Coronary artery (tissue), 2 donors: Measurements from ENCODE around the gene PLA2G4B.

Experiments used
- DNase-seq: peaks from one replicate; pipeline ENCODE4 v3.0.0-alpha.2; 2017; ENCODE audit warnings: low spot score
- H3K27ac ChIP-seq, 2 donors: fragments of 200-600 bp; sonication (generic); one replicate each; pipeline ENCODE4 v1.5.1; 2016 to 2019
- H3K4me3 ChIP-seq: fragments of 200-600 bp; sonication (generic); 2 replicates; pipeline ENCODE4 v1.5.1; 2016; ENCODE audit warnings: mild to moderate bottlenecking, moderate library complexity
- TF ChIP-seq, protein P1 (sequence below): fragments of 200-600 bp; sonication (generic); IDR thresholded peaks from one replicate; pipeline ENCODE4 v1.5.1; 2019; ENCODE audit warnings: antibody characterized with exemption

The PLA2G4B gene

DNA sequence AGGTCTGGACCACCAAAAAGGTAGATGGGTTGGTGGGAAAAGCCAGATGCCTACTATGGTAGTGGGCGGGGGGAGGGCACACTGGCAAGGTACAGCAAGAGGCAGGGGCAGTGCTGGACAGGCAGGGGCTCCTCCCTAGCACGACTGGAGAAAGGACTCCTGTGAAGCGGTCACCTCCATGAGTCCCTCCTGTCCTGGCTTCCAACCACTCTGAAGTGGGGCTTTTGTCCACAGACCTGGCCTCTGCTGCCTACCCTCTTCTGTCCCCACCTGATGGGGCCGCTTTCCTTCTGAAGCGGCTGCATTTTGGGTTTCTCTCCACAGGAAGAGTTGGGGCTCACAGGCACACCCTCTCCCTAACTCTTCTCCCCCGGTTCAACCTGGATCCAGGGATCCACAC lies 57.9 kb downstream of the PLA2G4B start:
- no peak overlapping the region for H3K4me3 ChIP-seq
- no peak for DNase-seq
- H3K27ac ChIP-seq = no peak overlapping the region
- TF ChIP-seq, protein P1, sequence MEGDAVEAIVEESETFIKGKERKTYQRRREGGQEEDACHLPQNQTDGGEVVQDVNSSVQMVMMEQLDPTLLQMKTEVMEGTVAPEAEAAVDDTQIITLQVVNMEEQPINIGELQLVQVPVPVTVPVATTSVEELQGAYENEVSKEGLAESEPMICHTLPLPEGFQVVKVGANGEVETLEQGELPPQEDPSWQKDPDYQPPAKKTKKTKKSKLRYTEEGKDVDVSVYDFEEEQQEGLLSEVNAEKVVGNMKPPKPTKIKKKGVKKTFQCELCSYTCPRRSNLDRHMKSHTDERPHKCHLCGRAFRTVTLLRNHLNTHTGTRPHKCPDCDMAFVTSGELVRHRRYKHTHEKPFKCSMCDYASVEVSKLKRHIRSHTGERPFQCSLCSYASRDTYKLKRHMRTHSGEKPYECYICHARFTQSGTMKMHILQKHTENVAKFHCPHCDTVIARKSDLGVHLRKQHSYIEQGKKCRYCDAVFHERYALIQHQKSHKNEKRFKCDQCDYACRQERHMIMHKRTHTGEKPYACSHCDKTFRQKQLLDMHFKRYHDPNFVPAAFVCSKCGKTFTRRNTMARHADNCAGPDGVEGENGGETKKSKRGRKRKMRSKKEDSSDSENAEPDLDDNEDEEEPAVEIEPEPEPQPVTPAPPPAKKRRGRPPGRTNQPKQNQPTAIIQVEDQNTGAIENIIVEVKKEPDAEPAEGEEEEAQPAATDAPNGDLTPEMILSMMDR = no peak

DNA sequence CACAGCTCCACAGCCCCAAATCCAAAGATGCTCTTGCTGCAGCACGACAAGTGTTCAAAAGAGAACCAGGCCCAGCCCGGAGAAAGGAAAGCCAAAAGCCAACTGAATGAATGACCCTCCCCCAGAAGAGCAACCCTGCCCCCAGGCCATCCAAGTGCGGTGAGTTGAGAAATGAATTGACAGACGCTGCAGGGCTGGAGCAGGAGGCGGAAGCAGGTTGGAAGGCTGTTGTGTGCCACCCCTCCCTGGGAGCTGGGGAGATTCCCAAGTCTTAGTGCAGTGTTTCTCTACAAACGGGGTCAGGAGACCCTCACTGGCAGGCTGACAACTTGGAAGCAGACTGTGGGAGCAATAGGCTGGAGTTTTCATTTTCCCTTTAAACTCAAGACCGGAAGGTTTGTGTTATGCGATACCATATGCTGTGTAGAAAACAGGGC lies 58.7 kb downstream of the PLA2G4B start:
- H3K4me3 ChIP-seq = no peak overlapping the region
- H3K27ac ChIP-seq = no peak overlapping the region
- no peak for DNase-seq
- TF ChIP-seq, protein P1 = no peak
